Esophagus (tissue), 2 donors: ENCODE results near the gene SLC41A3. TPM values are rescaled to one million over a fixed set of nuclear protein-coding genes. Genes with fewer than 3 reads are reported as not detected.

ENCODE experiments used
- H3K27ac ChIP-seq, 2 donors: one replicate each; pipeline ENCODE4 v1.5.1; 2013; ENCODE audit warnings: low read depth in 2 of 2, mild to moderate bottlenecking in 2 of 2, inconsistent platforms in 1 of 2, low read length in 1 of 2, moderate library complexity in 1 of 2
- H3K27me3 ChIP-seq, 2 donors: one replicate each; pipeline ENCODE4 v1.6.1; 2013; ENCODE audit warnings: low read length in 2 of 2, control low read depth in 1 of 2, mild to moderate bottlenecking in 1 of 2; ENCODE audit not compliant: insufficient read depth in 2 of 2, control insufficient read depth in 1 of 2
- H3K36me3 ChIP-seq, 2 donors: one replicate each; pipeline ENCODE4 v1.6.1; 2013; ENCODE audit warnings: low read length in 1 of 2; ENCODE audit not compliant: control insufficient read depth in 2 of 2, insufficient read depth in 2 of 2
- H3K4me1 ChIP-seq, 2 donors: one replicate each; pipeline ENCODE4 v1.6.1; 2013; ENCODE audit warnings: low read length in 1 of 2; ENCODE audit not compliant: control insufficient read depth in 2 of 2, insufficient read depth in 2 of 2
- H3K4me3 ChIP-seq, 2 donors: one replicate each; pipeline ENCODE4 v1.5.1; 2013; ENCODE audit warnings: low read length in 2 of 2, mild to moderate bottlenecking in 2 of 2, low read depth in 1 of 2, moderate library complexity in 1 of 2
- H3K9me3 ChIP-seq, 2 donors: one replicate each; pipeline ENCODE4 v1.6.1; 2013; ENCODE audit warnings: mild to moderate bottlenecking in 2 of 2, low read depth in 1 of 2, low read length in 1 of 2, moderate library complexity in 1 of 2; ENCODE audit not compliant: control insufficient read depth in 2 of 2, insufficient read depth in 1 of 2
- WGBS, 2 donors: extraction: QIAGEN DNeasy Blood & Tissue Kit; methylation state at CpG; one replicate each; pipeline ENCODE4 v1.1.7; 2013; 5-methylcytosine and 5-hydroxymethylcytosine counted together
- polyA plus RNA-seq, 2 donors: library from polyadenylated mRNA; stranded (reverse); fragments of 200-250 nt; gene quantifications; one replicate each; pipeline ENCODE4 v1.2.3, GENCODE V29; 2013
- donor health status: healthy with polysubstance abuse.
- donor health status: Bipolar disorder and iron deficiency.

SLC41A3 gene
- polyA plus RNA-seq, 2 donors, result 9.0 to 17.5 TPM

- Histone ChIP-seq H3K27me3 (no peaks in the 10 kb centered on the region), H3K4me1 (no peaks in the 10 kb centered on the region), H3K27ac (no peak overlapping the region), H3K9me3 (no peaks in the 10 kb centered on the region), H3K36me3 (no peaks in the 10 kb centered on the region), H3K4me3 (no peak overlapping the region)
- WGBS, 2 donors, result 94 to 95% methylated on average over 12 of the region's 12 CpGs
These were observed 48.4 kb downstream of the SLC41A3 start for GRCh38 chr3:126035362-126036050.

GRCh38 chr3:126034481-126035361 lies 49.2 kb downstream of the SLC41A3 start:
- Histone ChIP-seq H3K9me3 (no peaks in the 10 kb centered on the region), H3K27me3 (no peaks in the 10 kb centered on the region), H3K27ac (no peak overlapping the region), H3K36me3 (no peaks in the 10 kb centered on the region), H3K4me3 (no peak overlapping the region), H3K4me1 (no peaks in the 10 kb centered on the region)
- 68 to 73% methylated on average over 11 of the region's 11 CpGs for WGBS, 2 donors

- no peaks in the 10 kb centered on the region for H3K9me3 ChIP-seq
- H3K36me3 ChIP-seq, result no peaks in the 10 kb centered on the region
- no peaks in the 10 kb centered on the region for H3K4me1 ChIP-seq
- H3K27me3 ChIP-seq, result no peaks in the 10 kb centered on the region
- H3K4me3 ChIP-seq, result no peak overlapping the region
- H3K27ac ChIP-seq, result no peak overlapping the region
- 84 to 90% methylated on average over 5 of the region's 5 CpGs for WGBS, 2 donors
These were observed 50.2 kb downstream of the SLC41A3 start for GRCh38 chr3:126033765-126034164.

- Histone ChIP-seq H3K4me1 (no peaks in the 10 kb centered on the region), H3K4me3 (no peak overlapping the region), H3K27ac (no peak overlapping the region), H3K36me3 (no peaks in the 10 kb centered on the region), H3K27me3 (no peaks in the 10 kb centered on the region), H3K9me3 (peaks cover 4% of the 10 kb centered on the region in 2 donors)
- WGBS, 2 donors, result 87 to 97% methylated on average over 3 of the region's 3 CpGs
These were observed 50.7 kb downstream of the SLC41A3 start for GRCh38 chr3:126033051-126033745.

GRCh38 chr3:126031981-126032471 lies 51.9 kb downstream of the SLC41A3 start:
- no peaks in the 10 kb centered on the region for H3K4me1 ChIP-seq
- H3K9me3 ChIP-seq, result peaks cover 6 to 7% of the 10 kb centered on the region in 2 donors
- H3K27ac ChIP-seq, result no peak overlapping the region
- no peaks in the 10 kb centered on the region for H3K27me3 ChIP-seq
- H3K4me3 ChIP-seq, result no peak overlapping the region
- no peaks in the 10 kb centered on the region for H3K36me3 ChIP-seq
- WGBS, 2 donors, result 81 to 85% methylated on average over 9 of the region's 9 CpGs

GRCh38 chr3:126030455-126030854 lies 53.5 kb downstream of the SLC41A3 start:
- Histone ChIP-seq H3K27ac (no peak overlapping the region), H3K36me3 (peaks cover 0 to 7% of the 10 kb centered on the region in 2 donors), H3K27me3 (no peaks in the 10 kb centered on the region), H3K9me3 (peaks cover 6 to 7% of the 10 kb centered on the region in 2 donors), H3K4me3 (no peak overlapping the region), H3K4me1 (no peaks in the 10 kb centered on the region)
- WGBS, 2 donors, result 39 to 61% methylated on average over 1 of the region's 1 CpG

GRCh38 chr3:126029241-126029640 lies 54.7 kb downstream of the SLC41A3 start:
- Histone ChIP-seq H3K27ac (no peak overlapping the region), H3K9me3 (peaks cover 6 to 7% of the 10 kb centered on the region in 2 donors), H3K27me3 (no peaks in the 10 kb centered on the region), H3K4me1 (no peaks in the 10 kb centered on the region), H3K4me3 (no peak overlapping the region), H3K36me3 (peaks cover 0 to 18% of the 10 kb centered on the region in 2 donors)

GRCh38 chr3:126028096-126028495 lies 55.8 kb downstream of the SLC41A3 start:
- Histone ChIP-seq H3K27me3 (no peaks in the 10 kb centered on the region), H3K9me3 (peaks cover 6 to 7% of the 10 kb centered on the region in 2 donors), H3K36me3 (peaks cover 0 to 19% of the 10 kb centered on the region in 2 donors), H3K4me3 (no peak overlapping the region), H3K4me1 (no peaks in the 10 kb centered on the region), H3K27ac (no peak overlapping the region)
- 95 to 98% methylated on average over 4 of the region's 4 CpGs for WGBS, 2 donors

- no peak overlapping the region for H3K27ac ChIP-seq
- peaks cover 0 to 19% of the 10 kb centered on the region in 2 donors for H3K36me3 ChIP-seq
- peaks cover 6 to 7% of the 10 kb centered on the region in 2 donors for H3K9me3 ChIP-seq
- H3K4me1 ChIP-seq, result no peaks in the 10 kb centered on the region
- H3K27me3 ChIP-seq, result no peaks in the 10 kb centered on the region
- 85 to 95% methylated on average over 6 of the region's 6 CpGs for WGBS, 2 donors
- no peak overlapping the region for H3K4me3 ChIP-seq
These were observed 57.2 kb downstream of the SLC41A3 start for GRCh38 chr3:126026761-126027160.
